ENCODE results near the gene CTNND2.

CTNND2 gene, protein sequence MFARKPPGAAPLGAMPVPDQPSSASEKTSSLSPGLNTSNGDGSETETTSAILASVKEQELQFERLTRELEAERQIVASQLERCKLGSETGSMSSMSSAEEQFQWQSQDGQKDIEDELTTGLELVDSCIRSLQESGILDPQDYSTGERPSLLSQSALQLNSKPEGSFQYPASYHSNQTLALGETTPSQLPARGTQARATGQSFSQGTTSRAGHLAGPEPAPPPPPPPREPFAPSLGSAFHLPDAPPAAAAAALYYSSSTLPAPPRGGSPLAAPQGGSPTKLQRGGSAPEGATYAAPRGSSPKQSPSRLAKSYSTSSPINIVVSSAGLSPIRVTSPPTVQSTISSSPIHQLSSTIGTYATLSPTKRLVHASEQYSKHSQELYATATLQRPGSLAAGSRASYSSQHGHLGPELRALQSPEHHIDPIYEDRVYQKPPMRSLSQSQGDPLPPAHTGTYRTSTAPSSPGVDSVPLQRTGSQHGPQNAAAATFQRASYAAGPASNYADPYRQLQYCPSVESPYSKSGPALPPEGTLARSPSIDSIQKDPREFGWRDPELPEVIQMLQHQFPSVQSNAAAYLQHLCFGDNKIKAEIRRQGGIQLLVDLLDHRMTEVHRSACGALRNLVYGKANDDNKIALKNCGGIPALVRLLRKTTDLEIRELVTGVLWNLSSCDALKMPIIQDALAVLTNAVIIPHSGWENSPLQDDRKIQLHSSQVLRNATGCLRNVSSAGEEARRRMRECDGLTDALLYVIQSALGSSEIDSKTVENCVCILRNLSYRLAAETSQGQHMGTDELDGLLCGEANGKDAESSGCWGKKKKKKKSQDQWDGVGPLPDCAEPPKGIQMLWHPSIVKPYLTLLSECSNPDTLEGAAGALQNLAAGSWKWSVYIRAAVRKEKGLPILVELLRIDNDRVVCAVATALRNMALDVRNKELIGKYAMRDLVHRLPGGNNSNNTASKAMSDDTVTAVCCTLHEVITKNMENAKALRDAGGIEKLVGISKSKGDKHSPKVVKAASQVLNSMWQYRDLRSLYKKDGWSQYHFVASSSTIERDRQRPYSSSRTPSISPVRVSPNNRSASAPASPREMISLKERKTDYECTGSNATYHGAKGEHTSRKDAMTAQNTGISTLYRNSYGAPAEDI (N-terminal part only)

DNA sequence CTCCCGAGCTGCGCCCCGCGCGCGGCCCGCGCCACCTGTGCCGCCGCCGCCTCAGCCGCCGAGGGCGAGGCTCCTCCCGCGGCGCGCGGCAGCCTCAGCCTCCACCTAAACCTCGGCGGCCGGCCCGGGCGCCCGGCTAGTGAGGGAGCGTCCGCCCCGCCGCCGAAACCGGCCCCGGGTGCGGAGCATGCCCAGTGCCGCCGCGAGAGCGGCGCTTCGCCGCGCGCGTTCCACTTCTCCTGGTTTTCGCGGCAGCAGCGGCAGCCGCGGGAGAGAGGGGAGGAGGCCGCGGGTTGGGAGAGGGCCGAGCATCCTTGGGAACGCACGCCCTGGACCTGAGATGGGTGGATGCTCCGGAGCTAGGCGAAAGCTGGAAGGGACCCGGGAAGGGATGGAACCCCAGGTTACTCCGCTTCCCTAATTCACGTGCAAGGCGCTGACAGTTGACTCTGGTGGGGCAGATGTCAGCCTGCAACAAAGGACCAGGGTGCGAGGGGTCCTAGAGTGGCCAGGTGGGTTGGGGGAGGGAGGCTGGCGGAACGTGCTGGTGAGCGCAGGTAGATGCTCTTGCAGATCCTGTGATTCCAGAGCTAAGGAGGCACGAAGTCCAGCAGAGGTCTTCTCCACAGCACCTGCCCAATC, at the start of gene CTNND2:
CTNND2 (minus strand) TSS at position 182 of the 642 bp plus-strand sequence. CDS start 593 bp downstream, outside the sequence.
- DNase-seq, result peak in 12 of 14 donors; percentile 14 to 88 (median 54)

DNA sequence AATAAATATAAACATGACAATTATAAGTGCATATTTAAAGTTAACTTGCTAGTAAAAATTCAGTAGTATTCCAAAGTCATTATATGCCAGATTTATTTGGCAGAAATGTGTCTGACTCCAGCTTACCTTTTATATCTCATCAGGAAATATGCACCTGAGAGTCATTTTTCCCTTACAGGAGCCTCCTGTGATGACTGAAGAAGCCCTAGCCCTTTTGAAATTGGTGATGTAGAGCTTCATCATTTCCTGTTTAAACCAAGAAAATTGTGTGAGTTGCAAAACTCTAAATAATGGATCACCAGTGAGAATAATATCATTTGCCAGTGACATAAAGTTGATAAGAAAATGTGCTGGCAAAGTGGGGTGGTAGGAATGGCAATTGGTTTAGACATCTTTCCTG, 42.1 kb upstream of the CTNND2 start:
- DNase-seq, result no peak

DNA sequence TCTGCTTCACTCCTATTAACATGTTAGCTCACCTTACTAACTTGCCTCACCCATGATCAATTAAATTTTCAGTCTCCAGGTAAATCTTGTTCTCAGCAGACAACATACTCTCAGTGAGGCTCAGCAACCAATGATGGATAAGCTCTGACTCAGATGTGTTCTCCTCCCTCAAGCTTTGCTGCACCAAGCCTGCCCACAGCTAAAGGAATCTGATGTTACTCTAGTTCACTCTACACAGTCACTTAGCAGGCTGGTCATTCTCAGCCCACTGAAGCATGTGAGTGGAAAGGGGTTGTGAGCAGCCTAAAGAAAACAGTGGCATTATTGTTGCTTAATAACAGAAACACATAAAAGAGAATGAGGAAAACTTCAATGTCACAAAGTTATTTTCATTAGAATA, 37.3 kb upstream of the CTNND2 start:
- no peak for DNase-seq

DNA sequence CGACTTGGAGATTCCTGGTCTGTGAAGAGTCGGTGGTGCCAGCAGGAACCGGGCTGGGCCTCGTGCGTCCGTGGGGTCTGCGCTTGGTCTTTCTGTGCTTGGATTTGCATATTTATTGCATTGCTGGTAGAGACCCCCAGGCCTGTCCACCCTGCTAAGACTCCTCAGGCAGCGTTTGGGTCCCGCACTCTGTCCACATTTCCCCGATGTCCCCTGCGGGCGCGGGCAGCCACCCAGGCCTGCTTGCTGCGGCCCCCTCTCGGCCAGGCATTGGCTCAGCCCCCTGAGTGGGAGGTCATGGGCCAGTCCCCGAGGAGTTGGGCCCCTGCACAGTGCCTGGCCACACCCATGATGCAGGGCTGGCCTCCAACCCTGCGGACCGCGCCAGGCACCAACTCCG, 27.4 kb upstream of the CTNND2 start:
- no peak for DNase-seq

DNA sequence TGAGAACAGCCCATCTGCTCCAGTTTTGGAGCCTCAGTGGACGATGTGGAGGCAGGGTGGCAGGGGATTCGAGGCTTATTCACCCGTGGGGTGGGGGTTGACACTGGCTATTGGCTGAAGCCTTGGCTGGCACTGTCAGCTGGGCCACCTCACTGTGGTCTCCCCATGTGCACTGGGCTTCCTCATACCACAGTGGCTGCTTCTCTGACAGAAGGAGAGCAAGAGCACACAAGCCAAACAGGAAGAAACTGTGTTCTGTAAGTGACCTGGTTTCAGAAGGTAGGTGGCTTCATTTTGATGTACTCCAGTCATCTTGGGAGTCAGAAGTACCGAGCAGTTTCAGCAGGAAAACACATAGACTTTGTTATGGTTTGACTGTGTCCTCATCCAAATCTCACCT, 24.7 kb upstream of the CTNND2 start:
- no peak for DNase-seq

DNA sequence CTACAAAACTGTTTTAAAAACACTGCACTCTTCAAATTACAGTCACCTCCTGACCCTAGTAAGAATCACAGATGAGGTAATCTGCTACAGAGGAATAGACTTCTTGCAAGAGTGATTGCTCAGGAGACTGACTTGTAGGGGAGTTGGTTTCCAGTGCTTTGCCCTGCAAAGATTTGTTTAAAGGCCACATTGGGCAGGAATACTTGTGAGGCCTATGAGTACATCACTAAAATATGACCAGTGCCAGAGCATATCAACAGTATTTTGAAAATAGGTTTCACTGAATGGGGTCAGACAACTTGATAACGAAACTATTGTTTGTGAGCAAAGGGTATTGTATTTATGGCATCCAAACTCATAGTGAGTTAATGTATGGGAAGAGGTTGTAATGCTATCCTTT, 21.5 kb upstream of the CTNND2 start:
- DNase-seq, result no peak

DNA sequence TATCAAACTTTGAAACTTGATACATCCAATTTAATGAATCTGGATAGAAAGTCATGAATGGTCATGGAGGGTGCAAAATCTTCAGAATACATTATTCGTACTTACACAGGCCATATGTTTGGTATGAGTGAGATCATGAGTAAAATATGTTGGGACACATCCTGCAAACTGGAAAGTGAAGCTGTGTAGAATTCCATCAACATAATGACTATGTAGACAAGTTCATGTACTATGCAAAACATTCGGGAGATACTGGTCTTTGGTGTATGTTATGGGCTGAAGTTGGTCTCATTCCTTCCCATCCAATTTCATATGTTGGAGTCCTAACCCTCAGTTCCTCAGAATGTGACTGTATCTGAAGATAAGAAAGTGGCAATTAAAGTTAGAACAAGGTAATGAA, 18.1 kb upstream of the CTNND2 start:
- no peak for DNase-seq

DNA sequence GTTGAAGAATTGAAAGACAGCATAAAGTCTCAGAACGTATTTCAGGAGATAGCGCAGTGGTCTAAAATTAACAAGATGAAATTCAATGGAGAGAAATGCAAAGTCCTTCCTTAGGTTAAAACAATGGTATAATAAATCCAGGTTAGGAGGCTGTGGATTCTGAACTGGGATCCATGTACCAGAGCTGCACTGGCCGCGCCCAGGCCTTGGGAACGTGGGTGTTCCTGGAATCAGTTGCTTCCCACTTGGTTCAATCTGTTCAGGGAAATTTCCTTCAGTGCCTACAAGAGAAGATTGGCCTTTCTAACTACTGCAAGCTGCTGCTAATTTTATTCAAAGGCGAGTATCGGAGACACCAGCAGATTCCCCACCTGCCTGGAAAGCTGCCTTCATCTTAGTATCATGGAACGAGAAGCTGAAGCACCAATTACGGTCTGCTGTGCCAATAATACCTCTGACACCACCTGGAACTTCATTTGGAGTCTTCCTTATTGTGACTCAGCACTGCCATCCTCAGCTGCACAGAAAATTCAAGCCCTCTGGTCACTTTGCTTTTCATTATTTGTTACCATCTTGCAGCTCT, 14.3 kb upstream of the CTNND2 start:
- peak in 1 of 14 donors; percentile 86 for DNase-seq

DNA sequence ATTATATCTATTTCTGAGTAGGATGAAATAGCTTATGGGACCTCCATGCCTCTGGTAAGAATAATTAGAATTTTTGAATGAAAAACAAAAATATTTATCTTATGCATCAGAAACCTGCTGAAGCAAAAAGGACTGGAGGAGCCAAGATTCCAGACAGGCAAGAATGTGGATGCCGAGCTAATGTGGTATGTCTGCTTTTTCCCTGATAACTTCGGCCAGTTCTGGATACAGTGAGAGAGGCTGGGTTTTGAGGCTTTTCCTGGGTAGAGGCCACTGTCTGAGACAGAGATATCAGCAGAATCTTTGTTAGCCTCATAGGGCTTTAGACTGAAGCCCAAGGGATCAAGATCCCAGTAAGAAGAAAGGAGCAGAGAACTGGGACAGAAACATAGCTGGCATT, 5.2 kb upstream of the CTNND2 start:
- no peak for DNase-seq

DNA sequence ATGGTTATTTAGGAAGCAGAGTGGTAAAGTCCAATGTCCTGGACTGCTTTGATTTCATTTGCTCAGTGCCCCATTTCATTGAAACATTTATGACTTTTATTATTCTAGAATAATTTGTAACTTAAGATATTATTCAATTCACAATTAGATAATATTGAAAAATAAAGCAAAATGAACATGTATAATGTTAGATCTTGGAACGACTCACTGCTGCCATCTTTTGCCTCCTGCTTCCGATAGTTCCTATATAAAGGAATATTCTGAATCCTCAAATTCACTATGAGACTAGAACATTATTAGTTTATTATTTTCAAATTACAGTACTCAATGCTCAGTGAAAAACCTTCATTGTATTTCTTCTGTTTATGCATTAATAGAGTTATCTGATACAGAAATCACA, 2.3 kb upstream of the CTNND2 start:
- no peak for DNase-seq

DNA sequence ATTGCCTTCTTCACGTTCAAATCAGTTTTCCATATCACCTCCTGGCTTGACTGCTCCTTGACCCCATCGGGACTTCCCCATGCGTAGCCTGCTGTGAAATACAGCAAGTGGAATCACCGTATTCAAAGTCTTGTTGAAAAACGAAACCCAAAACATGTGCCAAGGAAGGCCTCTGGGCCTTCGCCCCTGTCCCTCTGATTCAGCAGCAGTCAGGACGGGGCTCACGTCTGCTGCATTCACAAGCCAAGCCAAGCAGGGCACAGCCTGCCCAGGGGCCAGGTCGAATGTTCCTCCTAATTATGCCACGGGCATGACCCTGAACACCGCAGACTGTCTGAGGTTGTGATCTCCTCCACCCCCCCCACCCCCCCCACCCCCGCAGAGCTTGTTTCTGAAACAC, 960 bp upstream of the CTNND2 start:
- DNase-seq, result no peak

DNA sequence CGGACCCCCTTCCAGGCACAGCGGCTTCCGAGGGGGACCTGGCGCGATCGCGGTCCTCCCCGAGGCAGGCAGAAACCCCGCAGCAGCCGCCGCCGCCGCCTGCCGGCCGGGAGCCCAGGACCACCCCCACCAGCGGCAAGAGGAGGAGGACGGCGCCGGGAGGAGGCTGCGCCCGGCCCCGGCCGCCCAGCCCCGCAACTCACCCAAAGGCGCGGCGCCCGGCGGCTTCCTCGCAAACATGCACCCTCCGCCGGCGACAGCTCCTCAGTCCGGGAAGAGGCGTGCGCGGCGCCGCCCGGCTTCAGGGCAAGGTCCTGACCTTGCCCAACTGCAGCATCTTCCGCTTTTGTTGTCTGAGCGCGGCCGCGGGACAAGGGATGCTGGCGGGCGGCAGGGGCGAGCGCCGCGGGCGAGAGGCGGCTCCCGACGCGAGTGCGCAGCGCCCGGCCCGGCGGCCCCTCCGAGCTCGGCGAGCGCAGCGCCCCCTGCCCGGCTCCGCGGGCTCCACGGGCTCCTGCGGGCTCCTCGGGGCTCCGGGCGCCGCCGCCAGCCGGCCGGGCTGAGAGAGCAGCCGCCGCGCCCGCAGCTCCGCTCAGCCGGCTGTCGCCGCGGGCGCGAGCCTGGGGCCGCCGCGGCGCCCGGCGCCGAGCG, 507 bp downstream of the CTNND2 start:
- DNase-seq, result peak in 5 of 14 donors; percentile 19 to 77 (median 61)

DNA sequence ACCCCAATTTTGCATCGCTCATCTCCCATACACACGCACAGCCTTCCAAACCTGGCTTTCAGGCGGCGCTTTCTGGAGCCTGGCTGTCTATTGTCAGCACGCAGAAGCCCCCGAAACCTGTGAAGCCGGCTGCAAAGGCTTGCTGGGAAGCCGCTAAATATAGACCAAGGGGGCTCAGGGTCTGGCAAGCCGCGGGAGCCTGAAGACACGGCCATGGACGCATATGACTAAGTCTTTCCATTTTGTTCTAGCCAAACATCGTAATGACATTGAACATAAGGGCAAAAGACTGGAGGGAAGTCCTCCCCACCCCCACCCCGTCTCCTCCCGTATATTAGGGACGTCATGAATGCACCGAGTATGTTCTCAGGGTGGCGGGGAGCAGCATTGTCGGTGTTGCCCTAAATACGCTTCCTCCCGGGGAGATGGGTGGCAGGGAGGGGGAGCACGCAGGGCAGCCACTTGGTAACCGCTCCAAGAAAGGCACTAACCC, 1.1 kb downstream of the CTNND2 start:
- peak in 3 of 14 donors; percentile 46 to 79 (median 50) for DNase-seq

DNA sequence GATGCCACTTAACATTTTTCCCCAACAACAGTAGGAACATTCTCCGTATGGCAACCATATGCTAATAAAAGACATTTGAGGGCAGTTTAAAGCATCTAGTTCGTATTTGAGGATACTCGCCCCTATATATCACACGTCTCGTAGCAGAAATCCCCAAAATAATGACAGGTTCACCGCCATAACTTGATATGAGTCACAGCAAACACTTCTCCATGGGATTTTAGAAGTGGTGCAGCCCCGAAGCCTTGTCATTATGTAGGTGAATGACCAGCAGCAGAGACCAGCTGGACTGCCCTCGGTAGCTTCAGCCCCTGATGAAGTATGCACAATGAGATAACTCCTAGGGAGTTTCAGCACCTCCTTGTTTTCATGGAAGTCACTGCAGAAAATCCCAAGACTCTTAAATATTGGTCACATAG, 2.0 kb downstream of the CTNND2 start:
- DNase-seq, result peak in 1 of 14 donors; percentile 67

DNA sequence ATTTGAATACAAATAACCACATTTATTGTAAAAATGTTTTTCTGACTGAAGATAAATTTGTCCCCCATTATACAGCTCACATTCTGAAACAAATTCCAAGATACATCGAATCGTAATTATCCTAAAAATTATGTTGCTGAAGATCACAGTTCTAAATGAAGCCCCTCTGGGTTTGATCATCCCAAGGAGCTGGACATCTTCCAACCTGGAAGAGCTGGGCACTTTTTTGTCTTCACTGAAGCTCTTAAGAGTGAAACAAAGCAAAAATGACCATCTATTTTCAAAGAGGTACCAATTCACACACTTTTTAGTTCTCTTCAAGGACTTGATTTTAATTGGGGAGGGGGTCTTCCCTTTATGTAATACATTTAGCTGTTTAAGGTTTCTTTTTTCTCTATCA, 5.5 kb downstream of the CTNND2 start:
- no peak for DNase-seq

DNA sequence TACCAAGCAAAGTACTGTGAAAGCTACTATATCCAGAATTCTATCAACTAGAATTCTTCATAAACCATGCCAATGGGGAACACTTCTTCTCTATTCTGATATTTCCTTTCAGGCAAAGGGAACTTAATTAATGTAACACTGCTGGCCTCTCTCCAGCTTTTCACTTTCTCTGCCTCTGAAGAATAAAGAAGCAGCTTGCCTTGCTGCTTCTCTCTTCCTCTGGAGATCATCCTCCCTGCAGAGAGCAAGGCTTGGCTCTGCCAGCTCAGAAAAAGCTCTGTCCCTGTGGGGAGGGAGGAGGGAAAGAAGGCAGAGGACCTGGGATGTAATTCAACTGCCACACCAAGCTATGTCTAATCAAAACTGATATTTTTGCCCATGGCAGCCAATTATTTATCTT, 6.5 kb downstream of the CTNND2 start:
- DNase-seq, result peak in 1 of 14 donors; percentile 77

DNA sequence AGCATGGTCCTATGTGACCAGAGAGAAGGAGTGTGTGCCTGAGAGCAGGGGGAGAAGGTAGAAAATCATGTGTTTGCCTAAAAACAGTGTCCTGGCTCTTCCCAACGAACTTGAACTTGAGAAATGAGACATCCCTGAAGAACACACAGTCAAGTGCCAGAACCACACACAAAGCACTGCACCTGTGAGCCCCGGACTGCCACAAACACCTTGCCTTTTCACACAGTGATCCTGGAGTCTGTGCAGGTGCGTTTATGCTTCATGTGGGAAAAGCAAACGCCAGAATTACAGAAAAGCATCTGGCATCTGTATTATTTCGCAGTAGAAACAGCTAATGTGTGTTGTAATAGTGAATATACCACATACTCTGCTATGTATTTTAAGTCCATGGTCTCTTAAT, 9.3 kb downstream of the CTNND2 start:
- no peak for DNase-seq

DNA sequence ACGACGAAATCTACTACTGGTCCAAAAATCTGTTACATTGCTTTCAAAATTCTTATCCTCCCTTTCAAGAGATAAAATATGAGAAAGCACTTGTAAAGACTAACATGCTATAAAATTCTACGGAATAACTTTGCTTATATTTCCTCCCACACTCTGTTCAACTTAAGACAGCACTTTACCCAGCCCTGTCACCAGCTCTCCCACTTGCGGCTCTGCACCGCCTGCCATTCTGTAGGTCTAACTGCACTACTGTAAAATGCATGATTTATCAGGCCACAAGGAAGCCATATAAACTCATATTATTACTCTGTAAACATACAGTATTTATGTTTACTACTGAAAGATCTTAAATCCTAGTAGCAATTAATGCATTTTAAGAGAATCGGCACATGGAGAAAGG, 11.4 kb downstream of the CTNND2 start:
- DNase-seq, result no peak

DNA sequence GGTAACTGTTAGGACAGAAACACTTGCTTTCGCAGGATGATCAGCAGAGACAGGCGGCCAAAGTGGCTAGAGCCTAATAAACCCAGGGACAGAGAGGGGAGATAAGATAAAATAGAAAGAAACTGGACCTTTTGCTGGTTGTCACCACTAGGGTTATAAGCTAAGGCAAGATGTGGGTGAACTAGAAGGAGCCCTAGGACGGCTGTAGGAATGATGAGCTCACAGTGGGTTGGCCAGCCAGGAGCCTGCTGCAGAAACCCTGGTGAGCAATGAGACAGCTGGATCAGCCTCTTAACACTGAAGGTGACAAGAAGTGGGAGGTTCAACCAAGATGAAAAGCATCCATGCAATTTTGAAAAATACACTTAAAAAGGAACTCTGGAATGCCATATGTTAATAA, 13.5 kb downstream of the CTNND2 start:
- DNase-seq, result no peak

DNA sequence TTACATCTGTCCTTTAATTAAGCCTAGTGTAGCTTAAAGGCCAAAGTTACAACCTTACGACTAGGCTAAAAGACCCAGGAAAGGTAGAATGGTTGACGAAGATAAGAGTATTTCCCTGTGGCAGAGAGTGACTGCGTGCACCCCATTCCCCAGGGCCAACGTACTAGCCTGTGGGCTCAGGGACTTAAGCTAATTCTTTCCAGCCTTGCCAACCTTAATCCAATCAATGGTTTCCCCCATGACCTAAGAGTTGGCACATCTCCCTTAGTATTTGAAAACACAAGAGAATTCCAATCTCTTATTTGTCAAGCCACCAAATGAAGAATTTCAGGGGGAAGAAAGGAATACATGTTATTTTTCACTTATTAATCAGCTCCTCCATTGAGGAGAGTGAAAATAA, 16.0 kb downstream of the CTNND2 start:
- DNase-seq, result no peak

DNA sequence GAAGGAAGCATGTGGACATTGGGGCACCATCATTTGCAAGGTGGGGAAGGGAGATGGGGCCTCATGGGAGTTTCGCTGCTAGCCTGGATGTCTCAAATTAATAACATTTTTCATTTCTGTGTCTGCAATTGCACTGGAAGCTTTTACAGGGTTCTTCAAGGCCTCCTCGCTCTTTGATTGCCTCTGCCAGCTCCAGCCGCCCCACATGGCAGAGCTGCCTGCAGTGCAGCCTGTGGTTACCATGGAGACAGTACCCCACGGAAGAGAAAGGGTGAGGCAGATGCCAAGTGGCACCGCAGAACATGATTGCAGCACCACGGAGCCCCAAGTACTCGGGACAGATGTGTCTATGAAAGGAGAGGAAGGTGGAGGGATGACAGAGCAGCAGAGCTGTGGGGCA, 25.4 kb downstream of the CTNND2 start:
- peak in 4 of 14 donors; percentile 23 to 69 (median 35) for DNase-seq
